Fibroblast of gingiva (primary cell): ENCODE results near the gene NT5DC4.

Source experiments
- DNase-seq: peaks from one replicate; pipeline ENCODE4 v3.0.0-alpha.2; 2011; ENCODE audit warnings: low read depth

Gene NT5DC4

DNA sequence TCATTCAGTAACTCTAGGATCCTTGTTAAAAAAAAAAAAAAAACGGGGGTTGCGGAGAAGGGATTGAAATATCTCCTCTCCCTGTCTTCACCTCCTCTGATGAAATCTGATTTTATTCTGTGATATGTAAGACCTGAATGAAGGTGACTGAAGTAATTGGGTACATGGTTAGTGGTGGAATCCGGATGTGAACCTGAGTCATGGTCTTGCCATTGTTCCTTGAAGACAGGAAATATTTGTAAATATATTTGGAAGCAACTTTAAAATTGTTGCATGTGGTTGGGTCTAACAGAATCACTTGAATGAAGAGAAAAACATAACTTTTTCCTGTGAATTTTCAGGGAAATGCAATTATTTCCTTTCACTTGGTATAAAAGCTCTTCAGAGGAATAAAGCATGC, 66.5 kb downstream of the NT5DC4 start:
- DNase-seq: no peak

DNA sequence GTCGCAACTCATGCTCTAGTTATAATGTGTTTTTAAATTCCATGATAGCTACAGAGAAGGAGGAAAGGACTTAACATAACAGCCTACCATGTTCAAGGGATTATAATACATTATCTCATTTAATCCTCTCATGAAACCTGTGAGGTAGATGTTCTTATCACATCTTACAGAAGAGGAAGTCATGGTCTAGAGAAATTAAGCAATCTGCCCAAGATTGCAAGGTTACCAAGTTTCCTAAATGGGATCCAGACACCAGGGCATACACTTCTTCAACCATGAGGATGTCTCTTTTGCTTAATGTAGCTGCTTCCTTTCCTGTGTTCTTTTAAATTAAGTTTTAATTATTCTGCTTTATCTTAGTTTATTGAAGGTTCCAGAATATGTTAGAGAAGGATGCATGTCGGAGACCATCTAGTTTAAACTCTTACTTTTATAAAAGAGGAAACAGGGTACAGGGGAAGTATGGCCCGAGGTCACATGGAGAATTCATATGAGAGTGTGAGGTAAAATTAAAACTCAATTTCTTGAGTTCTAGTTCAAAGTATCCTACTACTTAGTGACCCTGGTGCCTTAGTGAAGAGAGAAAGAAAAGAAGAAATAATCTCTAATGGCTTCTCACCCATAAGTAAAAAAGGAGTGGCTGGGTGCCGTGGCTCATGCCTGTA, 67.0 kb downstream of the NT5DC4 start:
- DNase-seq: no peak

DNA sequence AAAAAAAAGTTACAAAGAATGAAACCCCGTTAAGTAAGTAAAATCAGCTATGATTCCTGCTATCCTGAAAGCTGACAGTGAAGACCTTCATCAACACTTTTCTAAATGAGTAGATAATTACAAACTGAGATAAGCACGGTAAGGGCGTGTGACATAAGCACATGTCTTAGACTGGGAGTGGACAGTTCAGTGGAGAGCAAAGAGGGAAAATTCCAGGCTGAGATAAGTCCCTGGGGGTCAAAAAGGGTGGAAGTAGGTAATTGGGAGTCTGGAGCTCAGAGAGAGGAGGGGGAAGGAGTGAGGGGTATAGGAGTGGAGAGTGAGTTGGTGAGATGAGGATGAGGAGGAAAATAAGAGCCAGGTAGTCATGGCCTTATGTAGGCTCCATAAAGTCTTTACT, 67.8 kb downstream of the NT5DC4 start:
- DNase-seq: no peak
